SK-N-SH (cell line): ENCODE results near the gene GPR137B. TPM values are rescaled to one million over a fixed set of nuclear protein-coding genes. Genes with fewer than 3 reads are reported as not detected.

ENCODE experiments used
- CTCF ChIA-PET: fragments of 300-600, 350-600 bp; formaldehyde crosslinking; extraction: SDS; loops from one replicate; lab custom pipeline; 2021; lab: Yijun Ruan, JAX
- POLR2A ChIA-PET: fragments of 350-600 bp; sonication (Branson Sonifier 250); formaldehyde crosslinking; extraction: SDS; loops from one replicate; lab custom pipeline; 2020; ENCODE audit warnings: antibody characterized with exemption, inconsistent platforms; lab: Yijun Ruan, JAX
- DNase-seq: peaks from one replicate; pipeline ENCODE4 v3.0.0; 2012
- H2AFZ ChIP-seq: fragments of 200-600 bp; sonication (generic); 2 replicates; pipeline ENCODE4 v1.8.1; 2016; ENCODE audit warnings: antibody characterized with exemption, mild to moderate bottlenecking, low read depth
- H3F3A ChIP-seq: fragments of 200-600 bp; sonication (generic); replicated peaks from 2 replicates; pipeline ENCODE3; 2016; ENCODE audit warnings: antibody characterized with exemption, mild to moderate bottlenecking; ENCODE audit not compliant: insufficient read depth
- H3K27ac ChIP-seq, 2 experiments: fragments of 200-500 bp in 1 of 2; fragments of 200-600 bp in 1 of 2; sonication (Bioruptor generic) in 1 of 2; sonication (generic), shearing (Covaris generic) in 1 of 2; 2 replicates each; pipeline versions ENCODE4 v1.5.1 to v1.6.1; 2014 to 2016; ENCODE audit warnings: low read depth in 2 of 2, inconsistent platforms in 1 of 2, low read length in 1 of 2, mild to moderate bottlenecking in 1 of 2, mixed read lengths in 1 of 2
- H3K27me3 ChIP-seq: fragments of 200-600 bp; sonication (generic), shearing (Covaris generic); 2 replicates; pipeline ENCODE4 v1.6.1; 2016; ENCODE audit warnings: mixed run types; ENCODE audit not compliant: insufficient read depth
- H3K36me3 ChIP-seq, 2 experiments: fragments of 200-500 bp in 1 of 2; fragments of 200-600 bp in 1 of 2; sonication (Bioruptor generic) in 1 of 2; sonication (generic) in 1 of 2; replicated peaks in 1 of 2; 2 replicates each; pipeline versions ENCODE3 to v1.5.1; 2014 to 2016; ENCODE audit warnings: low read length in 1 of 2, mild to moderate bottlenecking in 1 of 2; ENCODE audit not compliant: insufficient read depth in 2 of 2, control insufficient read depth in 1 of 2
- H3K4me1 ChIP-seq, 2 experiments: fragments of 200-500 bp in 1 of 2; fragments of 200-600 bp in 1 of 2; sonication (Bioruptor generic) in 1 of 2; sonication (generic), shearing (Covaris generic) in 1 of 2; 2 replicates each; pipeline versions ENCODE4 v1.5.1 to v1.6.1; 2014 to 2016; ENCODE audit warnings: low read depth in 1 of 2, low read length in 1 of 2, mixed run types in 1 of 2; ENCODE audit not compliant: insufficient read depth in 2 of 2, control insufficient read depth in 1 of 2
- H3K4me2 ChIP-seq: fragments of 200-600 bp; sonication (generic), shearing (Covaris generic); 2 replicates; pipeline ENCODE4 v1.6.1; 2017; ENCODE audit warnings: mixed run types
- H3K4me3 ChIP-seq, 2 experiments: fragments of 200-500 bp in 1 of 2; fragments of 200-600 bp in 1 of 2; sonication (Bioruptor generic) in 1 of 2; sonication (generic), shearing (Covaris generic) in 1 of 2; 2 replicates each; pipeline versions ENCODE4 v1.5.1 to v1.8.1; 2014 to 2016; ENCODE audit warnings: low read depth in 2 of 2, inconsistent platforms in 1 of 2, low read length in 1 of 2, mild to moderate bottlenecking in 1 of 2, mixed read lengths in 1 of 2, moderate library complexity in 1 of 2
- H3K79me2 ChIP-seq: fragments of 200-600 bp; sonication (generic); 2 replicates; pipeline ENCODE4 v1.8.1; 2017; ENCODE audit warnings: mild to moderate bottlenecking; ENCODE audit not compliant: insufficient read depth
- H3K9ac ChIP-seq: fragments of 200-600 bp; sonication (generic); 2 replicates; pipeline ENCODE4 v1.6.1; 2017; ENCODE audit warnings: mixed run types
- H3K9me2 ChIP-seq: fragments of 200-600 bp; sonication (generic); 2 replicates; pipeline ENCODE4 v1.6.1; 2017; ENCODE audit warnings: mixed run types
- H3K9me3 ChIP-seq: fragments of 200-600 bp; sonication (generic); 2 replicates; pipeline ENCODE4 v1.6.1; 2017; ENCODE audit warnings: mixed run types, mild to moderate bottlenecking, moderate library complexity
- H4K20me1 ChIP-seq: fragments of 200-600 bp; sonication (generic); 2 replicates; pipeline ENCODE4 v1.6.1; 2017; ENCODE audit warnings: mild to moderate bottlenecking, mixed run types; ENCODE audit not compliant: insufficient read depth
- EZH2phosphoT487 ChIP-seq: fragments of 200-600 bp; sonication (generic); IDR thresholded peaks from 2 replicates; pipeline ENCODE4 v1.6.1; 2017; ENCODE audit warnings: low read depth, mixed run types, mild to moderate bottlenecking, antibody characterized with exemption, moderate library complexity, borderline replicate concordance
- FOXM1 ChIP-seq: IDR thresholded peaks from 2 replicates; pipeline ENCODE4 v1.4.0; 2012; ENCODE audit warnings: low read depth, mild to moderate bottlenecking
- IRF3 ChIP-seq: fragments of 150-350 bp; IDR thresholded peaks from 2 replicates; pipeline ENCODE4 v1.6.1; 2016; ENCODE audit warnings: mild to moderate bottlenecking, low read depth, low read length
- JUND ChIP-seq: IDR thresholded peaks from 2 replicates; pipeline ENCODE4 v1.4.0; 2012
- PBX3 ChIP-seq: IDR thresholded peaks from 2 replicates; pipeline ENCODE4; 2012
- REST ChIP-seq: IDR thresholded peaks from 2 replicates; pipeline ENCODE4 v1.6.1; 2012; ENCODE audit warnings: mild to moderate bottlenecking, low read depth, low read length, moderate library complexity
- RXRA ChIP-seq: IDR thresholded peaks from 2 replicates; pipeline ENCODE4 v1.4.0; 2012; ENCODE audit warnings: low read depth, mild to moderate bottlenecking, borderline replicate concordance
- SMC3 ChIP-seq: IDR thresholded peaks from 2 replicates; pipeline ENCODE4 v1.6.1; 2012; ENCODE audit warnings: low read depth, low read length, improper control_type of control experiment
- TCF12 ChIP-seq: IDR thresholded peaks from 2 replicates; pipeline ENCODE4 v1.4.0; 2012
- TEAD4 ChIP-seq: IDR thresholded peaks from 2 replicates; pipeline ENCODE4 v1.4.0; 2012; ENCODE audit warnings: mild to moderate bottlenecking, borderline replicate concordance; ENCODE audit not compliant: insufficient read depth
- WGBS: methylation state at CpG from one replicate; pipeline ENCODE4 v1.1.6; 2017; ENCODE audit warnings: low lambda C conversion rate; 5-methylcytosine and 5-hydroxymethylcytosine counted together
- polyA plus RNA-seq, 3 experiments: library from polyadenylated mRNA; depleted of rRNA; stranded (reverse); fragments of >200 nt; gene quantifications; 2 replicates each; pipeline ENCODE4 v1.2.3, GENCODE V29; 2012
- TF ChIP-seq, protein P1 (sequence below): IDR thresholded peaks from 2 replicates; pipeline ENCODE4 v1.4.0; 2012; ENCODE audit warnings: low read depth

GPR137B gene
- polyA plus RNA-seq, 1 of the 3 experiments (the other 2 are of a cell fraction), result 7.0 TPM

DNA sequence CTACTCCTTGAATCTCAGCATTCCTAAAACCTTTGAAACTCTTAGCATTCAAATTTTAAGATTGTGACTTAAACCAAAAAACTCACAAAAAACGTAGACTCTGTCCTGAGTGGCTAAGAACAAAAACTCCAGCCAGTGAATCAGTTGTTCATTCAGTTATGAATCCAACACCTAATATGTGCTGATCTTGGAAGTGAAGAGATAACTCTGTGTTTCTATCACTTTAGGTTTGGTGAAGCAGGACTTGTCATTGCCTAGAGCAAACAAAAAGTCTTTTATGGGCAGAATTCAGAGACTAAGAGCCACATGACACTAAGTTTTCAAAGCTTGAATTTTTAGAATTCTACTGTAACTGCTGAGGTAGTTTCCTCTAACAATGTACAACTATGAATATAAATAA lies 10.4 kb upstream of the GPR137B start (continued):
- TF ChIP-seq REST (no peak), TEAD4 (no peak)
- TF ChIP-seq, protein P1, sequence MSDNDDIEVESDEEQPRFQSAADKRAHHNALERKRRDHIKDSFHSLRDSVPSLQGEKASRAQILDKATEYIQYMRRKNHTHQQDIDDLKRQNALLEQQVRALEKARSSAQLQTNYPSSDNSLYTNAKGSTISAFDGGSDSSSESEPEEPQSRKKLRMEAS, result no peak
- TF ChIP-seq, all 33 proteins: peak for 0

- 62% methylated on average over 5 of the region's 5 CpGs for WGBS
- H3F3A ChIP-seq, result no peaks in the 10 kb centered on the region
- no peak overlapping the region for H3K27ac ChIP-seq
- POLR2A ChIA-PET, result no interaction called here
- H3K9me3 ChIP-seq, result no peaks in the 10 kb centered on the region
- no peaks in the 10 kb centered on the region for H3K79me2 ChIP-seq
- DNase-seq, result no peak
- peaks cover 0 to 6% of the 10 kb centered on the region in 2 experiments; a peak in 1 of 4 replicates for H3K4me1 ChIP-seq
- H3K9me2 ChIP-seq, result no peaks in the 10 kb centered on the region
- H3K27me3 ChIP-seq, result no peaks in the 10 kb centered on the region; the same call in 1 of the 2 replicates
- H3K9ac ChIP-seq, result no peak overlapping the region
- H3K4me2 ChIP-seq, result no peak overlapping the region
- TF ChIP-seq FOXM1, result no peak
- TF ChIP-seq IRF3, result no peak
- no peak overlapping the region for H2AFZ ChIP-seq
- H4K20me1 ChIP-seq, result no peaks in the 10 kb centered on the region
- no peaks in the 10 kb centered on the region for H3K36me3 ChIP-seq
- H3K4me3 ChIP-seq, result no peak overlapping the region
- CTCF ChIA-PET, result no interaction called here
Measured at GRCh38 chr1:236132420-236133046, 9.8 kb upstream of the GPR137B start.

- Histone ChIP-seq H3K27ac (no peak overlapping the region), H3K36me3 (no peaks in the 10 kb centered on the region), H3K27me3 (no peaks in the 10 kb centered on the region; the same call in 1 of the 2 replicates), H4K20me1 (no peaks in the 10 kb centered on the region), H3K4me3 (no peak overlapping the region), H3K9me3 (no peaks in the 10 kb centered on the region), H3K4me2 (no peak overlapping the region), H3K4me1 (peaks cover 0 to 6% of the 10 kb centered on the region in 2 experiments; a peak in 1 of 4 replicates), H3F3A (no peaks in the 10 kb centered on the region), H3K79me2 (no peaks in the 10 kb centered on the region), H3K9ac (no peak overlapping the region), H3K9me2 (no peaks in the 10 kb centered on the region), H2AFZ (no peak overlapping the region)
- DNase-seq, result no peak
- TF ChIP-seq RXRA, result no peak
- TF ChIP-seq SMC3, result no peak
- no peak for TF ChIP-seq PBX3
- no peak for TF ChIP-seq JUND
- TF ChIP-seq, protein P1, result no peak
- TF ChIP-seq TCF12, result no peak
- TF ChIP-seq EZH2phosphoT487, result no peak
- 63% methylated on average over 7 of the region's 7 CpGs for WGBS
- CTCF ChIA-PET, result interaction anchor here (0.7 kb wide), 1 partner anchor 1116 kb away, joined by 3 read pairs; no protein-coding TSS in a partner anchor
- POLR2A ChIA-PET, result no interaction called here
Measured at GRCh38 chr1:236133339-236133738, 9.0 kb upstream of the GPR137B start.
